ENCODE results near the gene RAB3GAP1.

The RAB3GAP1 gene

DNA sequence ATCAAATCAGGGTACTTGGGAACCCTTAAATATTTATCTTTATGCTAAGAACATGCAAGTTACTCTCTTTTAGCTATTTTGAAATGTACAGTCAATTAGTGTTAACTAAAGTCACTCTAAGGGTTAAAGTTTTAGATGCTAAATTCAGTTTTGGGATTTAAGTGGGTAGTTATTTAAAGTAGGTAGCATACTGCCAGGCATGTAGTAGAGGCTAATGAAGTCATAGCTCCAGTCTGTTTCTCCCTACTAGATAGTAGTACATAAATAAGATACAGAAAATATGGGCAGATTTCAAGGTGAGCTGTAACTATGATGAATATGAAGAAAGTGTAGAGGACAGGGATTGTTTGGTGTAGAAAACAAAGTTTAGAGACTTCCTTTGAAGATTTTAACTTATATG lies 7.5 kb downstream of the RAB3GAP1 start:
- Histone ChIP-seq H3K36me3 (ENCODE audit: insufficient read depth, low read length) (peaks cover 71% of the 10 kb centered on the region), H3K4me3 (ENCODE audit: low read depth, low read length, poor library complexity, severe bottlenecking) (no peak overlapping the region), H3K27me3 (ENCODE audit: insufficient read depth, low read length) (no peaks in the 10 kb centered on the region), H3K4me1 (ENCODE audit: insufficient read depth, low read length, severe bottlenecking) (peaks cover 9% of the 10 kb centered on the region), H3K9me3 (ENCODE audit: low read length) (peaks cover 5% of the 10 kb centered on the region; the same call in 1 of the 2 replicates), H4K20me1 (ENCODE audit: insufficient read depth, low read length) (no peaks in the 10 kb centered on the region), H3F3A (ENCODE audit: insufficient read depth, low read length) (no peaks in the 10 kb centered on the region), H3K79me2 (ENCODE audit: insufficient read depth, low read length) (peaks cover 77% of the 10 kb centered on the region), H3K27ac (ENCODE audit: low read depth, low read length, poor library complexity, severe bottlenecking) (no peak overlapping the region), H2AFZ (ENCODE audit: low read length) (no peak overlapping the region), H3K4me2 (ENCODE audit: low read length) (no peak overlapping the region), H3K9me2 (ENCODE audit: low read depth, low read length) (no peaks in the 10 kb centered on the region), H3K9ac (ENCODE audit: low read length) (no peak overlapping the region)
- TF ChIP-seq EZH2 (IDR thresholded peaks at IDR 0.05; ENCODE audit: borderline replicate concordance, low read length), result no peak
- TF ChIP-seq, protein P1, sequence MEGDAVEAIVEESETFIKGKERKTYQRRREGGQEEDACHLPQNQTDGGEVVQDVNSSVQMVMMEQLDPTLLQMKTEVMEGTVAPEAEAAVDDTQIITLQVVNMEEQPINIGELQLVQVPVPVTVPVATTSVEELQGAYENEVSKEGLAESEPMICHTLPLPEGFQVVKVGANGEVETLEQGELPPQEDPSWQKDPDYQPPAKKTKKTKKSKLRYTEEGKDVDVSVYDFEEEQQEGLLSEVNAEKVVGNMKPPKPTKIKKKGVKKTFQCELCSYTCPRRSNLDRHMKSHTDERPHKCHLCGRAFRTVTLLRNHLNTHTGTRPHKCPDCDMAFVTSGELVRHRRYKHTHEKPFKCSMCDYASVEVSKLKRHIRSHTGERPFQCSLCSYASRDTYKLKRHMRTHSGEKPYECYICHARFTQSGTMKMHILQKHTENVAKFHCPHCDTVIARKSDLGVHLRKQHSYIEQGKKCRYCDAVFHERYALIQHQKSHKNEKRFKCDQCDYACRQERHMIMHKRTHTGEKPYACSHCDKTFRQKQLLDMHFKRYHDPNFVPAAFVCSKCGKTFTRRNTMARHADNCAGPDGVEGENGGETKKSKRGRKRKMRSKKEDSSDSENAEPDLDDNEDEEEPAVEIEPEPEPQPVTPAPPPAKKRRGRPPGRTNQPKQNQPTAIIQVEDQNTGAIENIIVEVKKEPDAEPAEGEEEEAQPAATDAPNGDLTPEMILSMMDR (IDR thresholded peaks at IDR 0.05; ENCODE audit: low read length), result no peak

DNA sequence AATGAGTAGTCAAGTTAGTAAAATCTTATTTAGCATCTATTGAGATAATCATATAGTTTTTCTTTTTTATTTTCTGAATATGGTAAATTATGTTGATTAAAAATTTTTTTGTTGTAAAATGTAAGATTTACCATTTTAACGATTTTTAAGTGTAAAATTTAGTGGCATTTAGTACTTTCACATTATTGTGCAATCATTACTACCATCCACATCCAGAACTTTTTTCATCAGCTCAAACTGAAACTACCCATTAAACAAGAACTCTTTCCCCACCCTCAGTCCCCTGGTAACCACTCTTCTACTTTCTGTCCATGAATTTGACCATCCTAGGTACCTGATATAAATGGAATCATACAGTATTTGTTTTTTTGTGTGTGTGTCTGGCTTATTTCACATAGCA lies 11.1 kb downstream of the RAB3GAP1 start:
- no peak overlapping the region for H3K4me2 ChIP-seq (ENCODE audit: low read length)
- no peaks in the 10 kb centered on the region for H3K27me3 ChIP-seq (ENCODE audit: insufficient read depth, low read length)
- peaks cover 67% of the 10 kb centered on the region for H3K79me2 ChIP-seq (ENCODE audit: insufficient read depth, low read length)
- H3K9me2 ChIP-seq (ENCODE audit: low read depth, low read length), result no peaks in the 10 kb centered on the region
- no peaks in the 10 kb centered on the region for H3F3A ChIP-seq (ENCODE audit: insufficient read depth, low read length)
- no peak overlapping the region for H3K4me3 ChIP-seq (ENCODE audit: low read depth, low read length, poor library complexity, severe bottlenecking)
- H3K36me3 ChIP-seq (ENCODE audit: insufficient read depth, low read length), result peaks cover 77% of the 10 kb centered on the region
- no peak overlapping the region for H3K27ac ChIP-seq (ENCODE audit: low read depth, low read length, poor library complexity, severe bottlenecking)
- no peaks in the 10 kb centered on the region for H4K20me1 ChIP-seq (ENCODE audit: insufficient read depth, low read length)
- no peak for TF ChIP-seq EZH2 (IDR thresholded peaks at IDR 0.05; ENCODE audit: borderline replicate concordance, low read length)
- TF ChIP-seq, protein P1 (IDR thresholded peaks at IDR 0.05; ENCODE audit: low read length), result no peak
- H3K9ac ChIP-seq (ENCODE audit: low read length), result no peak overlapping the region
- no peak overlapping the region for H2AFZ ChIP-seq (ENCODE audit: low read length)
- peaks cover 5% of the 10 kb centered on the region; the same call in 1 of the 2 replicates for H3K9me3 ChIP-seq (ENCODE audit: low read length)
- no peaks in the 10 kb centered on the region for H3K4me1 ChIP-seq (ENCODE audit: insufficient read depth, low read length, severe bottlenecking)

DNA sequence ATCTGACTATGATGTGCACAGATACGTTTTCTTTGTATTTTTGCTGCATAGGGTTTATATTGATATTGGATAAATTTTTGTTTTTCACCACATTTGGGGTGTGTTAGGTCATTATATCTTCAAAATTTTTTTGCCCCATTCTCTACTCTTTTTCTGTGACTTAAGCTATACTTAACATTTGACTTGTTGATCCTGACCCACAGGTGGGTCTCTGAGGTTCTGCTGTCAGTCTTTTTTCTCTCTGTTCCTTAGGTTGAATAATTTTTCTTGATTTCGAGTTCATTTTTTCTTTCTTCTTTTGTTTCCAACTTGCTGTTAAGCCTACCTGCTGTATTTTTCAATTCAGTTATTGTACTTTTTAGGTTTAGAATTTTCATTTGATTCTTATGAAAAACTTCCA lies 12.1 kb downstream of the RAB3GAP1 start:
- Histone ChIP-seq H4K20me1 (ENCODE audit: insufficient read depth, low read length) (no peaks in the 10 kb centered on the region), H3K27me3 (ENCODE audit: insufficient read depth, low read length) (no peaks in the 10 kb centered on the region), H3K4me1 (ENCODE audit: insufficient read depth, low read length, severe bottlenecking) (no peaks in the 10 kb centered on the region), H3K4me2 (ENCODE audit: low read length) (no peak overlapping the region), H3K9me3 (ENCODE audit: low read length) (peaks cover 10% of the 10 kb centered on the region), H3F3A (ENCODE audit: insufficient read depth, low read length) (no peaks in the 10 kb centered on the region), H3K9me2 (ENCODE audit: low read depth, low read length) (no peaks in the 10 kb centered on the region), H3K79me2 (ENCODE audit: insufficient read depth, low read length) (peaks cover 62% of the 10 kb centered on the region), H3K9ac (ENCODE audit: low read length) (no peak overlapping the region), H3K36me3 (ENCODE audit: insufficient read depth, low read length) (peaks cover 75% of the 10 kb centered on the region), H3K27ac (ENCODE audit: low read depth, low read length, poor library complexity, severe bottlenecking) (no peak overlapping the region), H3K4me3 (ENCODE audit: low read depth, low read length, poor library complexity, severe bottlenecking) (no peak overlapping the region), H2AFZ (ENCODE audit: low read length) (no peak overlapping the region)
- TF ChIP-seq, protein P1 (IDR thresholded peaks at IDR 0.05; ENCODE audit: low read length), result no peak
- no peak for TF ChIP-seq EZH2 (IDR thresholded peaks at IDR 0.05; ENCODE audit: borderline replicate concordance, low read length)

All from OCI-LY1 (cell line).